GM21737 (cell line): ENCODE data around the gene NRG2.

ENCODE experiments used
- ATAC-seq: cut with Tn5 transposase; IDR thresholded peaks from one replicate; pipeline ENCODE4 v1.9.1; 2021; ENCODE audit warnings: mild to moderate bottlenecking, moderate library complexity; ENCODE audit not compliant: unreplicated experiment

Gene NRG2

DNA sequence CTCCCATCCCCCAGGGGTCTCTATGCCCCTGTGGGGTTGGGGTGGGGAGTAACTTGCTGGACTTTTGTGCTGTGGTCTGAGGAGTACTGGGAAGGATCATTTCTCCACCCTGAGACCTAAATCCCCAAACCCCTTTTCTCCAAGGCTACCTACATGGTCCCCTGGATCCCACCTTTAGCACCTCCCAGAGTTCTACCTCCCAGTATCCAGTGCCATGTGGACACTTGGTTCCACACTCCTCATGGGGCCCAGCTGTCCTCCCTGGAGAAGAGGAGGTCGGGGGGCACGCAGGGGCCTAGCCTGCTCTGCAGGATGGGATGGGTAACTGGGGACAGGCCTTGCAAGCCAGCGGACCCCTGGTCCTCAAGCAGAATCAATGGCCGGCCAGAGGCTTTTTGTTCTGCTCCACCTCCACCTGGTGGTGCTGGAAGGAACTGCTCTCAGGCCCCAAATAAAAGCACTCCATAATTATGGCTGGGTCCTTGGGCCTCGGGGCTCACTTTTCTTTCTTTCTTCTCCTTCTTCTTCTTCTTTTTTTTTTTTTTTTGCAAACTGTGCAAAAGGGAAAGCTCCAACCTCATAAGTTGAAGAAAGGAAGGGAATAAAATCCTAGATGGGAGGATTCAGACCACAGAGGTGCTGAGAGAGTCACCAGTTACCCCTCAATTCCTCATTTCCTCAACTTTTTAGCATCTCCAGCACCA is 179.1 kb downstream of the NRG2 start:
- no peak for ATAC-seq

DNA sequence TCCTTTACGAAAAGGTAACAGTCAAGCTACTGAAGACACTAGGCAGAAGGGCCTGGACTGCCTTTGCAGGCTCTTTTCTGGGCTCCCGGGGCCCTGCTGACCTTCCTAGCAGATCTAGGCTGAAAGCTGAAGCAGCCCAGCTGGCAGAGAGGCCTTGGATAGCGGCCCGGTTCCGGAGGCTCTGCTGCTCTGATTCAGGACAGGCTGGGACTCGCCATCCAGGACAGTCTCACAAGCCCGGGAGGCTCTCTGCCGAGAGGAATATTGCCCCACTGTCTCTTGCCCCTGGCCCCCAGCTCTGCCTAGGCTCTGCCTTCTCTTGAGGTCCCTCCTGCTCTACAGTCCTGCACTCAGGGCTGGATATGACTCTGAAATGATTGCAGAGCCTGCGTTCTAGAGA is 179.7 kb downstream of the NRG2 start:
- no peak for ATAC-seq

DNA sequence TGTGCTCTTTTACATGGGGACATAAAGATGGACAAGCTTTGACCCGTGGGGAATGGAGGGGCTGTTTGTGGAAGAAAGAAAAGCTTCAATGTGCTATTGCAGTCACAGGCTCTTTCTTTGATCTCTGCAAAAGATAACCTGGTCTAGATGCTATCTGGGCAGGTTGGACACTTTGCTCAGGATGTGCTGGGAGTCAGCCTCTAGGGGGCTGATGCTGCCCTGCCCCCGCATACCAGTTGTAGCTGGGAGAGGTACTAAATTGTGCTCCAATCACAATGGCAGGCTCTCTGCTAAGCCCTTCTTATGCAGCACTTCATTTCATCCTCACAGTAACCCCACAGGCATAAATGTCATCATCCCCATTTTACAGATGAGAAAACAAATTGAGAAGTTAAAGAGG is 180.3 kb downstream of the NRG2 start:
- ATAC-seq: no peak

DNA sequence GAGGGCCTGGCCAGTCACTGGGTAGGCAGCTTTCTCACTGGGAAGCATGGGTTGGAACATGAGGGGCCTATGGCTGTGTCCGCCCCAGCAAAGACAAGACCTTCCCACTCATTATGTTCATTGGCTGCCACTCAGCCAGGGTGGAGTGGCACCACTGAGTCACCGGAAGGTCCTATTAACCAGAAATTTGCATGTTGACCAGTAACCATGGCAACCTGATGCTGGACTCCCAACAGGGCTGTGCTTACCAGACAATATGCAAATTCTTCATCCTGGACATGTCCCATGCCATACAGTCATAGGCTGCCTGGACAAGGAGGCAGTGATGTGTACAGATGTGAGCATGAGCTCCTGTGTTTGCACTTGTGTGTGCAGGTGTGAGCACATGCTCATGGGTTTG is 180.8 kb downstream of the NRG2 start:
- no peak for ATAC-seq

DNA sequence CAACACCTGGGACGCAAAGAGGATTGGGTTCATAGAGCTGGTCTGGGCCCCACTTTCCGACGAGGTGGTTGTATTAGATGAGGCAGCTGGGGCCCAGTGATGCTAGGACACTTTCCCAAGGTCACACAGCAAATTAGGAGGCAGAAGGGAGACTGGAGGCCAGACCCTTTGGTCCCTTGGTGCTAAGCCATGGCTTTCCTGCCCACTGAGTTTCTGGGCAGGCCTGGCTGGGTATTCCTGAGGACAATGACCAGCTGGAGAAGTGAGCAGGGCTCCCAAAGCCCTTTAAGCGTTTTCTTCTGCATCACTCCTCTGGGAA is 181.3 kb downstream of the NRG2 start:
- no peak for ATAC-seq

DNA sequence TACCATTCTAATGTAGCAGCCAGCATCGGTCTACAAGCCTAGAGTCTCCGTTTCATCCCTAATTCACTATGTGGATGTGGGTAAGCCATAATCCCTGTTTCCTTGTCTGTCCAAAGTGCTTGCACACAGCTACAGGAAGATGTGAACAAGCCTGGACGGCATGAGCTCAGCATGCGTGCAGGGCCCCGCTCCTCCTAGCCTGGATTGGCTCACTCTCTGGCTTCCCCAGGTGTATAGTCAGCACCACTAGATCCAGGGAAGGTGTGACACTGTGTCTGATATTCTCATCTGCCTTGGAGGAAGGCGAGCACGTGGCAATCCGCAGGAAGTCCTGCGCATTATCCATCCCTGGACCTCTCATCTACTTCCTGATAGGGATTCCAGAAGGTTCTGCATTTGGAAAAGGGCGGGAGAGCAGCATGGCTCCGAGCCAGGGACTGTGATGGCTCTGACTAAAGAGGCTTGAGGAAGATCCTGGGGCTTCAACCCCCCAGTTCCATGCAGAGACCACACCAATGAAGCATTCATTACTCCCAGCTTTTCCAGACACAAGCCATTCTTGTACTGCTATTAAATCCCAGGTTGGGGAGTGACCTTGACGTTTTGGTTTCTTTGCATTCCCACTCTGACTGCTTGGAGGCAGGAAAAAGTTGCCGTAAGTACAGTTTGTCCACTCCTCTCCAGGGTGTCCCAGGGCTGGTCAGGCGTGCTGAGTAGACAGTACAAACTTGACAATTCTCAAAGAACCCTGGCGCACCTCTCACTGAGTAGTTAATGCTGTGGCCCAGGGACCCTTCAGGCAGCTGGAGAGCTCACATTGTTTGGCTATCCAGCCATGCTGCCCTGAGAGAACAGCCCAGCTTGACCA is 181.8 kb downstream of the NRG2 start:
- no peak for ATAC-seq

DNA sequence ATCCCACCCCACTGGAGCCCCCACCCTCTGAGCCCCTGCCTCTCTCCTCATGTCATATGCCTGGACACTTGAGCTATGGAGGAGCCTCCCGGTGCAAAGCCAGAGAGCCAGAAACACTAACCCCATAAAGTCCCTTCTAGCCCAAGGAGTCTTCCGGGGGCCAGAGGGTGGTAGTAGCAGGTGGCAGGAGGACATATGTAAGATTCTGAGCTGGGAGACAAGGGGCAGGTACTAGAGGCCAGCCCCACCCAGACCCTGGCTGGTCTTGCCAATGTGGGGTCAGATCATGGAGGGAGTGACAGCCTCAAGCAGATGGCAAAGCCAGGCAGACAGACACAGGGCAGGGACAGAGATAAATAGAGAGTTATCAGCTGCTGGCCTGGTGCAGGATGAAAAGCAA is 184.1 kb downstream of the NRG2 start:
- ATAC-seq: no peak

DNA sequence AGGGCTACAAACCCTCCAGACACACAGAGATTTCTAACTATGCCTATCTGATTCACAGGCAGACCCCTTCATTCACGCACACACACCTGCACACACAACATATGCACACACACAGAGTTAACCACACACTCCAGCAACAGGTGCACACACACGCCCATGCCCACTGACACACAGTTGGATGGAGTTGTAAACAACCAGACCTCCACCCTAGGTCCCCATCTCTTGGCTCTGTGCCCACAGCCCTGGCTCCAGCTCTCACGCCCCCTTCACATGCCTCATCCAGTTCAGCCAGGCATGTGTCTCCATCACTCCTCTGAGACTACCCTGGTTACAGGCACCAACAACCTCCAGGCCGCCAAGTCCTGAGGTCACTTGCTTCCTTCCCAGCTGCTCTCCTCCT is 186.4 kb downstream of the NRG2 start:
- ATAC-seq: no peak

DNA sequence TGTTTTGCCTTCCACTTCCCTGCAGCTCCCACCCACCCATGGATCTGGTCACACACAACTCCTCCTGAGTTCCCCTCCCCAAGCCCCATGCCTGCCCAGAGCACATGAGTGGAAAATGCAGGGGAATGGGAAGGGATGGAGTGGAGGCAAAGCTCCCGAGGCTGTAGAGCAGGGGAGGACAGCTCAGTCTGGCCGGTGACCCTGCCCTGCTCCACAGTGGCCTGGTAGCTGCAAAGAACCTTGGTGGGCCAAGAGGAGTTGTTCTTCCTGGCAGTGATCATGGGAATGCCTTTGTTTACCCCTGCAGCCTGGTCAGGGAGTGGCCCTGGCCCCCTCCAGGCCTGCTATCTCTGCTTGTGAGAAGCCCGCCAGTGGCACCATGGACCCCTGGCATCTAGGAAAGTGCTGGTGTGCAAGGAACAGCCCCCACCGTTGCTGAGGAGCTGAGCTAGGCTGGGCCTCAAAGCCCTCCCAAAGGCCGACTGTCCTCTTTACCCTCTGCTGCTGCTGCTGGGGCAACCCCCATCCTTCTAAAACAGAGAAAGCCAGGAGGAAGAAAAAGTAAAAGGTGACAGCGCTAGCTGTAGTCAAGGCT is 187.1 kb downstream of the NRG2 start:
- ATAC-seq: no peak

DNA sequence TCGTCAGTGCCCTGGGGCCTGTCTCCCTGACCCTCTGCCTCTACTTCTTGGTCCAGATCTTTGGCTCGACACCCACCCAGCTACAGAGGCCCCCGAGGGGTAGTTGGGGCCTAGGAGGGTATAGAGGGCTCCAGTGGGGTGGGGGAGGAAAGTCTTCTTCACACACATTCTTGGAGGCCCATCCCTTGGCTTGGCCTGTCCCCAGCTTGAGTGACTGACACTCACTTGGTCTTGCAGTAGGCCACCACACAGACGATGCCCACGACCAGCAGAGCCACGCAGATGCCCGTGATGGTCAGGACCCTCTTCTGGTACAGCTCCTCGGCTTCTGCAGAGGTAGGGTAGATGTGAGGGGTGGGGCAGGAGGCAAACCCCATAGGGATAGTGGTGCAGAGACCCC is 187.6 kb downstream of the NRG2 start:
- no peak for ATAC-seq

DNA sequence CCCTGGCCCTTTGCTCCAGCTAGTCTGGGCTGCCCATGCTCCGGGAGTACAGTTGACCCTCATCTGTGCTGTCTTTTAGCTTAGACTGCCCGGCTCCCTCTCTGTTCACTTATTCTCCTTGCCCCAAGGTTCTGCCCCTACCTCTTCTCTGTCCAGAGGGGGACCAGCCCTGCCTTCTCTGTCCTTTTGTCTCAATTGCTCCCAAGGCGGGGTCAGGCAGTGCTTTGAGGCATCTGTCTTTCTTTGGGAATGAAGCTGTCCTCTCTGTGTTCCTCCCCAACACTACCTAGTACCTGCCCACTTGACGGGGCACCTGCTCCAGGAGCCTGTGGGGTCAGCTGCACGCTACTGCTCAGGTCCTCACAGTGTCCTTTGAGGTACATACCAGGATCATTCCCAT is 188.1 kb downstream of the NRG2 start:
- no peak for ATAC-seq

DNA sequence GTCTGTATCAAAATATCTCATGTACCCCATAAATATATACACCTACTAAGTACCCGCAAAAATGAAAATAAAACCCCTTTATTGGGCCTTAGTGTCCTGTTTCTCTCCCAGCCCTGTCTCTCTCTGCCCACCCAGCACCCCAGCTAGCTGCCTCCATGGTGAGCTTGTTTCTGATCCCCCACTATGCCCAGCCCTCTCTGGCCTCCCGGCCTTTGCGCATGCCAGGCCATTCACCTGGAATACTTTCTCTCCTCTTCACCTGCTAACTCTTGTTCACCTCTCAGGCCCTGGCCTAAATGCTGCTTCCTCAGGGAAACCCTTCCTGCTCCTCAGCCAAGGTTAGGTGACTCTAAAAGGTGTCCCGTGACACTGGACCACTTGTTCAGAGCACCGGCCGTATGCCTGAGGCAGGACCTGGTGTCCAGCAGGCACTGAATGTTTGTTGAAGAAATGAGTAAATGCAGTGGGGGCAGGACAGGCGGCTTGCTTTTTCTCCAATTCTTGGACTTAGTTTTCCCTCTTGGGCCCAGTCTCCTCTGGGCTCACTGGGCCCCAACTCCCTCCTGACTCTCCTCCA is 189.0 kb downstream of the NRG2 start:
- ATAC-seq: no peak

DNA sequence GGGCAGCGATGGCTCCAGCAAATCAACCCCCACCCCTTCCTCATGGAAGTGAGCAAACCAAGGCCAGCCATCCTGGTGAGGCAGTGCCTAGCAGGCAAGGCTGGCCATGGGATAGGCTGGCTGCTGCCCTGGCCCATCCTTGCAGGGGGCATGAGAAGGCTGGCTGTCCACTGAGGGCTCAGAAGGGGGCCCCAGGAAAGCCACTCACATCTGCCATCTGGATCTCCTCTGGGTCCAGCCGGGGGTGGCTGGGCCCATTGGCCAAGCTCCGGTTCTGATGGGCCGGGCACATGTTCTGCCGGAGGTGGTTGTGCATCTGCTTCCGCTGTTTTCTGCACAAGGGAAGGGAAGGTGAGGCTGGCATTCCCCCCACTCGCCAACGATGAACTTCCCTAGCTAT is 190.4 kb downstream of the NRG2 start:
- ATAC-seq: no peak

DNA sequence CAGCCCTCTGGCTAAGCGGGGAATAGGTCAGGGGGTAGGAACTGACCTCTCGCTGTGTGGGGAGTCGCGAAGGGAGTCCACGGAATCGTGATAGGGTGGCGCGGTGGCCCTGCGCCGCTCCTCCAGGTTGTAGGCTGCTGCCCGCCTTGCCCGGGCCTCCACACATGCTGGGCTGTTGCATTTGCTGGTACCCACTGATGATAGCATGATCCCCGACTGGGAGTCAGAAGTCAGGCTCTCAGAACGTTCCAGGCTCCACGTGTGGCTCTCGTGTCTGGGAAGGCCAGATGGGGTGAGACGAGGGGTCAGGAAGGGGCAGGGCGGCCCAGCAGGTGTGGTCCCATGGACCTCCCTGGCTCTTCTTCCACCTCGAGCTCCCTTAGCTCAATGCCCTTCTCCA is 191.5 kb downstream of the NRG2 start:
- no peak for ATAC-seq

DNA sequence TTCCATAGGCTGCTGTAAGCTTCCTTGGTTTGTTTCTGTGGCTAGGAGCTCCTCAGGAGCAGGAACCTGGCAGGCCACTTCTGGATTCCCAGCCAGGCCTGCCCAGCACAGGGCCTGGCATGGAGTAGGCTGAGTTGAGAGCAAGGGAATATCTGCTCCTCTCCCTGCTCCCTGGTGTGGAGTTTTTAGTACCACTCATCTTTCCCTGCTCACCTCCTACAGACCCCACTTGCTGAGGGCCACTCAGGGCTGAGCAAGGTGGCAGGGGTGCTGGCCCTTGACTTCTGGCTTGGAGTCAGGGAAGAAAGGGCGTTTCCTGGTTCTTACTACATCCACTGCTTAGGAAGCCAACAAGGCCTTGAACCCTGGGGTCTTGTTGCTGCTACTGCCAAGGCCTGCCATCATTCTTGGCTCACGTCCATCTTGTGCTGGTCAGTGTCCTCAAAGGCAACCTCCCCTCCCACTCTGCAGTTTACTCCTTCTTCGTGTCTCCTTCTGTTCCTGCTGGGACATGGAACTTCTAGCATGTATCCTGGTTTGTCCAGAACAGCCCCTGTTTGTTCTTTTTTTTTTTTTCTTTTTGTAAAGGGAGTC is 192.6 kb downstream of the NRG2 start:
- no peak for ATAC-seq

DNA sequence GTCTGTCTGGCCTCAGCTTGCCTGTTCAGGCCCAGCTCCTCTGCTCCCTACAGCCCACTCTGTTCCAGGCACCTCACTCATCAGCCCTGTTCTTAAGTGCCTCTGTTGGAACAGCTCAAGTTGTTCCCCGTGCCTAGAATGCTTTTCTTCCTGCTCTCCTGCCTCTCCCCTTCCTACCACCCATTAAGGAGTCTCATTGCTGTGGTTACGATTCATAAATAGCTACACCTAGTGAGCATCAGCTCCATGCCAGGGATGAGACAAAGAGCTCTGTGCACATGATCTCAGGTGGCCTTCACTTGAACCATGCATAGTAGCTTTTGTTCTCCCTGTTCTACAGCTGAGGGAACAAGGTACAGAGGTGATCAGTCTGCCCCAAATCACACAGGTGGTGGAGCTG is 193.2 kb downstream of the NRG2 start:
- ATAC-seq: no peak

DNA sequence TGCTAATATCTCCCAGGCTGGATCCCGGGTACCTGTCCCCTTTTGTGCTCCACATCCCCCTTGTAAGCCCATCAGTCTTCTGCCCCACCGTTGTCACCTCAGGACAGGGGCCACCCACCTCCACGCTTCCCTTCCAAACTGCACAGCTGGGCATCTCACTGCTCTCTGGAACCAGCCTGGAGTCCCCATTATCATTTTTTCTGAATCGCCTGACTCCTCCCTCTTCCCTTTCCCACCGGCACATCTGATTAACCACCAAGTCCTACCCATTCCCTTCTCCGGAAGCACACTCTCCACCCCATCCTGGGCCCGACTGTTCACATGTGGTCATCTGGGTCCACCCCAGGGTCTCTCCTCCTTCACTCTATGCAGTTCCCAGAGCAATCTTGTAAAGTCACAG is 193.6 kb downstream of the NRG2 start:
- ATAC-seq: no peak

DNA sequence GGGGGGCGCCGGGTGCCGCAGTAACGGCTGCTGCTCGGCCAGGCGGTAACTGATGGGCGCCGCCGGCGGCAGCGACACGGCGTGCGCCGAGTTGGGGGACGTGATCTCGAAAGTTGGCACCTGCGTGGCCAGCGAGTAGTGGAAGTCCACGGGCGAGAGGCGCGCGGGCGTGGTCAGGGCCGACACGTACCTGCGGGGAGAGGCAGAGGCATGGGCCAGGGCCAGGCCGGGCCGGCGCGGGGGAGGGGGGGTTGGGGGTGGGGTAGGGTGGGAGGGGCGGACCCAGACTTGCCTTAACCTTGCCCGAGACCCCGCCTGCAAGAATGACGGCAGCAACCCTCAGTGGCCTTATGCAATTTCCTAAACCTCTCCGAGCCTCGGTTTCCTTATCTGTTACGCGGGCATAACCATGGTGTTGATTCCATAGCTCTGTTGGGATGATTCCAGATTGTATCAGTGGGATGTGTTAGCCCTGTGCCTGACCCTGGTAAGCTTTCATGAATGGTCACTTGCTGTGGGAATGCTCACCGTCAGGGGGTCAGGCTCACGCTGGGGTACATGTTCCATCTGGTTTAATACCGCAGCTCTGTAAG is 194.5 kb downstream of the NRG2 start:
- peak; percentile 9 for ATAC-seq

DNA sequence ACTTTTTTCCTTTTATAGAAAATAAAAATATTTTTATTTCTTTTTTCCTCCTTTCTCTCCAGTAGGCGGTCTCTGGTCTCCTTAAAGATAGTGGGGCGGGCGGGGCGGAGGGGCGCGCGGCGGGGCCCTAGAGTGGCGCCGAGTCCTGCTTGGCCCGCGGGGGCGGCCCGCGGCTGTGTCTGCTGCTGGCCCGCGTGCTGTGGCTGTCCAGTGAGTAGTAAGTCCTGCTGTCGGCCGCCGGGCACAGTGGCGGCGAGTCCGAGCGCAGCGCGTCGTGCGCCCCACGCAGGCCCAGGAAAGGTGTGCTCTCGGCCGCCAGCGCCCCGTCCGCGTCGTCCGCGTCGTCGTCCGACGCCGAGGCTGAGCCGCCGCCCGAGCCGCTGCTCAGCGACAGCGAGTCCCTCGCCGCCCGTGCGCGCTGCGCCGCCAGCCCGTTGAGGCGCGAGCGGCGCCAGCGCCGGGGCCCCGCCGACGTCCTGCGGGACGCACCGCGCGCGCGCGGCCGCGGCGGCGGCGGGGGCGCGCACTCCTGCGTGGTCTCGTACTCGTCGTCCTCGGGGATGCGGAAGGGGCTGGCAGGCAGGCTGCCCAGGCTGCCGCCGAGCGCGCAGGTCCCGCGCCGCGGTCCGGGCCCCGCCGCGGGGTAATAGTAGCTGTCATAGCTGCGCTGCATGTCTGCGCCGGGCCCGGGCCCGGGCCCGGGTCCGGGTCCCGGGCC is 195.2 kb downstream of the NRG2 start:
- ATAC-seq: peak; percentile 56

DNA sequence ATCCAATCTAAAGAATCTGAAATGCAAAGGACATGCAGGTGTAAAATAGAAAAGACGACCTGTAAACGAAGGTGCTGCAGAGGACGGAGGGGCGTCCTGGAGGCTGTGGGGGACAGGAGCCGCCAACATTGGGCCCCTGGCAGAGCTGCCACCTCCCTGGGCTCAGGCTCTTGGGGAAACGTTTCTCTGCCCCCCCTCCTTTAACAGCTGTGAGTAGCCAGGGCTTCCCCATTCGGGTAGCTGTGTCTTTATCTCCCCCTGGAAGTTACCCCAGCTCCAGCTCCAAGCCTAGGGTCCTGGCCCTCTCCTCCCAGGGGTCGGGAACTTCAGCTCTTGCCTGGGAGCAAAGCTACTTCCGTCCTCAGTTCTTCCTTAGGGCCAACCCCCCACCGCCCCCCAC is 196.0 kb downstream of the NRG2 start:
- ATAC-seq: no peak
